Measurements from ENCODE around the gene CDH4.
"Not testable (repeated sequence)": the region's sequence is repeated elsewhere in the genome, so short reads cannot be mapped to it uniquely, and the experiment has no call there.

The CDH4 gene

GRCh38 chr20:61397790-61398189, 145.7 kb downstream of the CDH4 start:
- H3K4me1 ChIP-seq (ENCODE audit: control insufficient read depth in 5 of 5, insufficient read depth in 5 of 5, low read length in 5 of 5) = no peaks in the 10 kb centered on the region
- H3K4me3 ChIP-seq (ENCODE audit: low read depth in 1 of 5, low read length in 5 of 5) = no peak overlapping the region
- H3K36me3 ChIP-seq (ENCODE audit: control insufficient read depth in 5 of 5, insufficient read depth in 5 of 5, low read length in 5 of 5) = no peaks in the 10 kb centered on the region
- H3K9ac ChIP-seq (ENCODE audit: low read length in 5 of 5) = no peak overlapping the region
- peaks cover 0 to 3% (median 0%) of the 10 kb centered on the region in 5 donors for H3K27me3 ChIP-seq (ENCODE audit: control insufficient read depth in 5 of 5, insufficient read depth in 4 of 5, low read length in 5 of 5)
- H3K9me3 ChIP-seq (ENCODE audit: control insufficient read depth in 5 of 5, low read length in 5 of 5) = peaks cover 3 to 8% (median 6%) of the 10 kb centered on the region in 5 donors
- no peak overlapping the region for H3K27ac ChIP-seq (ENCODE audit: low read depth, low read length)

- Histone ChIP-seq H3K9me3 (ENCODE audit: control insufficient read depth in 5 of 5, low read length in 5 of 5) (peaks cover 3 to 12% (median 11%) of the 10 kb centered on the region in 5 donors), H3K36me3 (ENCODE audit: control insufficient read depth in 5 of 5, insufficient read depth in 5 of 5, low read length in 5 of 5) (no peaks in the 10 kb centered on the region), H3K4me3 (ENCODE audit: low read depth in 1 of 5, low read length in 5 of 5) (no peak overlapping the region), H3K27ac (ENCODE audit: low read depth, low read length) (no peak overlapping the region), H3K4me1 (ENCODE audit: control insufficient read depth in 5 of 5, insufficient read depth in 5 of 5, low read length in 5 of 5) (peaks cover 0 to 2% (median 0%) of the 10 kb centered on the region in 5 donors), H3K9ac (ENCODE audit: low read length in 5 of 5) (no peak overlapping the region), H3K27me3 (ENCODE audit: control insufficient read depth in 5 of 5, insufficient read depth in 4 of 5, low read length in 5 of 5) (peaks cover 0 to 3% (median under 1%) of the 10 kb centered on the region in 5 donors)
These were observed 147.4 kb downstream of the CDH4 start for GRCh38 chr20:61399433-61399832.

- Histone ChIP-seq H3K9me3 (ENCODE audit: control insufficient read depth in 5 of 5, low read length in 5 of 5) (peaks cover 3 to 12% (median 11%) of the 10 kb centered on the region in 5 donors), H3K36me3 (ENCODE audit: control insufficient read depth in 5 of 5, insufficient read depth in 5 of 5, low read length in 5 of 5) (no peaks in the 10 kb centered on the region), H3K27me3 (ENCODE audit: control insufficient read depth in 5 of 5, insufficient read depth in 4 of 5, low read length in 5 of 5) (peaks cover 0 to 3% (median 0%) of the 10 kb centered on the region in 5 donors), H3K4me1 (ENCODE audit: control insufficient read depth in 5 of 5, insufficient read depth in 5 of 5, low read length in 5 of 5) (peaks cover 0 to 5% (median 0%) of the 10 kb centered on the region in 5 donors), H3K4me3 (ENCODE audit: low read depth in 1 of 5, low read length in 5 of 5) (peak overlapping the region in 1 of 5 donors; percentile 3), H3K27ac (ENCODE audit: low read depth, low read length) (no peak overlapping the region), H3K9ac (ENCODE audit: low read length in 5 of 5) (no peak overlapping the region)
These were observed 148.4 kb downstream of the CDH4 start for GRCh38 chr20:61400499-61400898.

GRCh38 chr20:61404303-61404702, 152.2 kb downstream of the CDH4 start:
- H3K27ac ChIP-seq (ENCODE audit: low read depth, low read length) = no peak overlapping the region
- peaks cover 3 to 14% (median 12%) of the 10 kb centered on the region in 5 donors for H3K9me3 ChIP-seq (ENCODE audit: control insufficient read depth in 5 of 5, low read length in 5 of 5)
- H3K4me1 ChIP-seq (ENCODE audit: control insufficient read depth in 5 of 5, insufficient read depth in 5 of 5, low read length in 5 of 5) = peaks cover 0 to 5% (median 0%) of the 10 kb centered on the region in 5 donors
- no peaks in the 10 kb centered on the region for H3K36me3 ChIP-seq (ENCODE audit: control insufficient read depth in 5 of 5, insufficient read depth in 5 of 5, low read length in 5 of 5)
- no peak overlapping the region for H3K9ac ChIP-seq (ENCODE audit: low read length in 5 of 5)
- H3K4me3 ChIP-seq (ENCODE audit: low read depth in 1 of 5, low read length in 5 of 5) = no peak overlapping the region
- H3K27me3 ChIP-seq (ENCODE audit: control insufficient read depth in 5 of 5, insufficient read depth in 4 of 5, low read length in 5 of 5) = peaks cover 0 to 3% (median 0%) of the 10 kb centered on the region in 5 donors

GRCh38 chr20:61405007-61405406, 152.9 kb downstream of the CDH4 start:
- H3K9me3 ChIP-seq (ENCODE audit: control insufficient read depth in 5 of 5, low read length in 5 of 5) = peaks cover 3 to 15% (median 11%) of the 10 kb centered on the region in 5 donors

GRCh38 chr20:61406773-61407172, 154.7 kb downstream of the CDH4 start:
- H3K4me1 ChIP-seq (ENCODE audit: control insufficient read depth in 5 of 5, insufficient read depth in 5 of 5, low read length in 5 of 5); H3K9ac ChIP-seq (ENCODE audit: low read length in 5 of 5); H3K36me3 ChIP-seq (ENCODE audit: control insufficient read depth in 5 of 5, insufficient read depth in 5 of 5, low read length in 5 of 5); H3K27ac ChIP-seq (ENCODE audit: low read depth, low read length); H3K4me3 ChIP-seq (ENCODE audit: low read depth in 1 of 5, low read length in 5 of 5); H3K27me3 ChIP-seq (ENCODE audit: control insufficient read depth in 5 of 5, insufficient read depth in 4 of 5, low read length in 5 of 5): not testable (repeated sequence)
- peaks cover 0 to 15% (median 6%) of the 10 kb centered on the region in 5 donors for H3K9me3 ChIP-seq (ENCODE audit: control insufficient read depth in 5 of 5, low read length in 5 of 5)

More at GRCh38 chr20:61405007-61405406, 152.9 kb downstream of the CDH4 start:
- Histone ChIP-seq H3K4me3 (ENCODE audit: low read depth in 1 of 5, low read length in 5 of 5) (no peak overlapping the region), H3K36me3 (ENCODE audit: control insufficient read depth in 5 of 5, insufficient read depth in 5 of 5, low read length in 5 of 5) (no peaks in the 10 kb centered on the region), H3K4me1 (ENCODE audit: control insufficient read depth in 5 of 5, insufficient read depth in 5 of 5, low read length in 5 of 5) (peaks cover 0 to 5% (median 0%) of the 10 kb centered on the region in 5 donors), H3K9ac (ENCODE audit: low read length in 5 of 5) (no peak overlapping the region), H3K27ac (ENCODE audit: low read depth, low read length) (no peak overlapping the region), H3K27me3 (ENCODE audit: control insufficient read depth in 5 of 5, insufficient read depth in 4 of 5, low read length in 5 of 5) (peaks cover 0 to 3% (median 0%) of the 10 kb centered on the region in 5 donors)

GRCh38 chr20:61407561-61407960, 155.5 kb downstream of the CDH4 start:
- Histone ChIP-seq H3K4me3 (ENCODE audit: low read depth in 1 of 5, low read length in 5 of 5) (no peak overlapping the region), H3K36me3 (ENCODE audit: control insufficient read depth in 5 of 5, insufficient read depth in 5 of 5, low read length in 5 of 5) (no peaks in the 10 kb centered on the region), H3K27me3 (ENCODE audit: control insufficient read depth in 5 of 5, insufficient read depth in 4 of 5, low read length in 5 of 5) (peaks cover 0 to 3% (median 0%) of the 10 kb centered on the region in 5 donors)

GRCh38 chr20:61408951-61409740, 157.1 kb downstream of the CDH4 start:
- Histone ChIP-seq H3K27me3 (ENCODE audit: control insufficient read depth in 5 of 5, insufficient read depth in 4 of 5, low read length in 5 of 5) (peaks cover 0 to 4% (median 3%) of the 10 kb centered on the region in 5 donors), H3K36me3 (ENCODE audit: control insufficient read depth in 5 of 5, insufficient read depth in 5 of 5, low read length in 5 of 5) (no peaks in the 10 kb centered on the region), H3K4me3 (ENCODE audit: low read depth in 1 of 5, low read length in 5 of 5) (no peak overlapping the region), H3K9me3 (ENCODE audit: control insufficient read depth in 5 of 5, low read length in 5 of 5) (peaks cover 0 to 15% (median 11%) of the 10 kb centered on the region in 5 donors), H3K4me1 (ENCODE audit: control insufficient read depth in 5 of 5, insufficient read depth in 5 of 5, low read length in 5 of 5) (peaks cover 0 to 5% (median 0%) of the 10 kb centered on the region in 5 donors), H3K9ac (ENCODE audit: low read length in 5 of 5) (no peak overlapping the region), H3K27ac (ENCODE audit: low read depth, low read length) (no peak overlapping the region)

More at GRCh38 chr20:61407561-61407960, 155.5 kb downstream of the CDH4 start:
- Histone ChIP-seq H3K9ac (ENCODE audit: low read length in 5 of 5) (no peak overlapping the region), H3K9me3 (ENCODE audit: control insufficient read depth in 5 of 5, low read length in 5 of 5) (peaks cover 0 to 15% (median 6%) of the 10 kb centered on the region in 5 donors), H3K4me1 (ENCODE audit: control insufficient read depth in 5 of 5, insufficient read depth in 5 of 5, low read length in 5 of 5) (peaks cover 0 to 5% (median 0%) of the 10 kb centered on the region in 5 donors), H3K27ac (ENCODE audit: low read depth, low read length) (no peak overlapping the region)

GRCh38 chr20:61411743-61412142, 159.7 kb downstream of the CDH4 start:
- H3K4me3 ChIP-seq (ENCODE audit: low read depth in 1 of 5, low read length in 5 of 5) = no peak overlapping the region
- peaks cover 0 to 17% (median 13%) of the 10 kb centered on the region in 5 donors for H3K9me3 ChIP-seq (ENCODE audit: control insufficient read depth in 5 of 5, low read length in 5 of 5)
- H3K9ac ChIP-seq (ENCODE audit: low read length in 5 of 5) = no peak overlapping the region
- peaks cover 0 to 5% (median 0%) of the 10 kb centered on the region in 5 donors for H3K27me3 ChIP-seq (ENCODE audit: control insufficient read depth in 5 of 5, insufficient read depth in 4 of 5, low read length in 5 of 5)
- H3K4me1 ChIP-seq (ENCODE audit: control insufficient read depth in 5 of 5, insufficient read depth in 5 of 5, low read length in 5 of 5) = no peaks in the 10 kb centered on the region
- H3K27ac ChIP-seq (ENCODE audit: low read depth, low read length) = no peak overlapping the region
- no peaks in the 10 kb centered on the region for H3K36me3 ChIP-seq (ENCODE audit: control insufficient read depth in 5 of 5, insufficient read depth in 5 of 5, low read length in 5 of 5)

- Histone ChIP-seq H3K27ac (ENCODE audit: low read depth, low read length) (no peak overlapping the region), H3K36me3 (ENCODE audit: control insufficient read depth in 5 of 5, insufficient read depth in 5 of 5, low read length in 5 of 5) (no peaks in the 10 kb centered on the region), H3K9ac (ENCODE audit: low read length in 5 of 5) (no peak overlapping the region)
These were observed 161.7 kb downstream of the CDH4 start for GRCh38 chr20:61413752-61414151.

More at GRCh38 chr20:61413752-61414151, 161.7 kb downstream of the CDH4 start:
- Histone ChIP-seq H3K27me3 (ENCODE audit: control insufficient read depth in 5 of 5, insufficient read depth in 4 of 5, low read length in 5 of 5) (peaks cover 0 to 5% (median under 1%) of the 10 kb centered on the region in 5 donors), H3K9me3 (ENCODE audit: control insufficient read depth in 5 of 5, low read length in 5 of 5) (peaks cover 0 to 17% (median 13%) of the 10 kb centered on the region in 5 donors), H3K4me1 (ENCODE audit: control insufficient read depth in 5 of 5, insufficient read depth in 5 of 5, low read length in 5 of 5) (no peaks in the 10 kb centered on the region), H3K4me3 (ENCODE audit: low read depth in 1 of 5, low read length in 5 of 5) (no peak overlapping the region)

Measured in subcutaneous abdominal adipose tissue (tissue), 5 donors.